Activated CD4-positive, alpha-beta T cell treated with anti-CD3 and anti-CD28 coated beads for 36 hours (primary cell): ENCODE results near the gene ZNF555. TPM values are rescaled to one million over a fixed set of nuclear protein-coding genes. Genes with fewer than 3 reads are reported as not detected.

Experiments
- ATAC-seq: fragments of 200-7000 bp; cut with Tn5 transposase; one replicate; pipeline ENCODE4 v1.10.0; 2021; ENCODE audit warnings: mild to moderate bottlenecking, moderate library complexity
- CTCF ChIA-PET: fragments of 350-600 bp; sonication (Branson Sonifier 250); formaldehyde crosslinking; loops from one replicate; lab custom pipeline; 2021; ENCODE audit warnings: antibody characterized with exemption; lab: Charles Lee
- POLR2A ChIA-PET: fragments of 350-600 bp; sonication (Branson Sonifier 250); formaldehyde crosslinking; loops from one replicate; lab custom pipeline; 2021; ENCODE audit warnings: antibody characterized with exemption, inconsistent platforms; lab: Charles Lee
- DNase-seq: peaks from one replicate; pipeline ENCODE4 v3.0.0-alpha.2; 2020
- H3K27ac Mint-ChIP-seq: one replicate; pipeline ENCODE4 v1.8.0; 2021; ENCODE audit warnings: mixed read lengths
- H3K27me3 Mint-ChIP-seq: one replicate; pipeline ENCODE4 v1.8.0; 2021; ENCODE audit warnings: mixed read lengths
- H3K36me3 Mint-ChIP-seq: one replicate; pipeline ENCODE4 v1.8.0; 2021; ENCODE audit warnings: low read depth, mixed read lengths
- H3K4me1 Mint-ChIP-seq: one replicate; pipeline ENCODE4 v1.8.0; 2021; ENCODE audit warnings: mixed read lengths
- H3K4me3 Mint-ChIP-seq: one replicate; pipeline ENCODE4 v1.8.0; 2021; ENCODE audit warnings: mild to moderate bottlenecking, moderate library complexity, mixed read lengths
- H3K9me3 Mint-ChIP-seq: one replicate; pipeline ENCODE4 v1.8.0; 2021; ENCODE audit warnings: low read depth, mixed read lengths
- intact Hi-C, 2 experiments: fragments of 100-400 bp; cut with DNase I in 1 of 2; cut with micrococcal nuclease in 1 of 2; formaldehyde crosslinking; loops; one replicate each; pipeline versions ENCODE4 v1.14.2 to v1.15.1; 2022 to 2024; cut with DNase I, micrococcal nuclease
- total RNA-seq, 2 experiments: library from RNA; stranded (reverse); gene quantifications; one replicate each; pipeline ENCODE4 v1.2.3, GENCODE V29; 2021

Gene ZNF555
- total RNA-seq, 2 experiments from 2014 or later: 1.9 TPM

- CTCF ChIA-PET: no interaction called here
- Mint-ChIP-seq H3K4me3 (no peak overlapping the region), H3K27me3 (no peaks in the 10 kb centered on the region), H3K27ac (no peak overlapping the region), H3K36me3 (peaks cover 39% of the 10 kb centered on the region), H3K9me3 (no peaks in the 10 kb centered on the region), H3K4me1 (no peaks in the 10 kb centered on the region)
- intact Hi-C loops: no loop called here
- ATAC-seq (no peak), DNase-seq (no peak)
- POLR2A ChIA-PET: no interaction called here
Observed at GRCh38 chr19:2799273-2800020, 41.8 kb upstream of the ZNF555 start.

DNA sequence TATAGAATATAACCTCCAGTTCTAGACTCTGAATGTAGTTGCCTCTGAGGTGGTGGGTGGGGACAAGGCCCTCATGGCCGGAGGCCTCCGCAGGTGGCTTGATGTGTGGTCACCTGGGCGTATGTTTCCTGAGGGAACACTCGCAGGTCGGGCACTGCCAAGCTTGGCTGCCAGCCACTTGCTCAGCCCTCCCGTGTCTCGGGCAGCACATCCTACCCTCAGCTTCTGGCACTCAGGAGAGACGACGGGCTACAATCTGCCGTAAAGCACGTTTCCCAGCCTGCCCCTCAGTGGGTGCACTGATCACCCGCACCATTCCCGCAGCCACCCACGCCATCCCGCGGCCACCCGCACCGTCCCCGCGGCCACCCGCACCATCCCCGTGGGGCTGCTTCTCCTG, 40.8 kb upstream of the ZNF555 start:
- Mint-ChIP-seq H3K27ac (no peak overlapping the region), H3K36me3 (peaks cover 35% of the 10 kb centered on the region), H3K27me3 (no peaks in the 10 kb centered on the region), H3K4me3 (no peak overlapping the region), H3K9me3 (no peaks in the 10 kb centered on the region), H3K4me1 (no peaks in the 10 kb centered on the region)
- CTCF ChIA-PET: no interaction called here
- ATAC-seq (no peak), DNase-seq (no peak)
- POLR2A ChIA-PET: no interaction called here
- intact Hi-C loops: no loop called here

DNA sequence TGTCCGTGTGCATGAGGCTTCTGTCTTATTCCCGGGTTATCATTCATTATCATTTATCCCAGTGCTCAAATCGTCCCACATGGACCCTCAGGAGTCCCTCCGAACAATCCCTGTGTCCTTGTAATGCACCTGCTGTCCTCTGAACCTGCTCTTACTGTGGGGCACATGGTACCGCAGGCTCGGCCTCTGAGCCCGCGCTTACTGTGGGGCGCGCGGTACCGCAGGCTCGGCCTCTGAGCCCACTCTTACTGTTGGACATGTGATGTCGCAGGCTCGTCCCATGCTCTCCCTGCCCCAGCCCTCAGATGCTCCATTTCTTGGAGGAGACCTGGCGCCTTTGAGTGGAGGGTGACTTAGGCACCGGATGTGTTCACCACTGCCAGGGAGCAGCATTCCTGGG, 38.4 kb upstream of the ZNF555 start:
- no peak overlapping the region for H3K27ac Mint-ChIP-seq
- POLR2A ChIA-PET: no interaction called here
- ATAC-seq (no peak), DNase-seq (no peak)
- peaks cover 23% of the 10 kb centered on the region for H3K36me3 Mint-ChIP-seq
- H3K4me3 Mint-ChIP-seq: no peak overlapping the region
- intact Hi-C loops: no loop called here
- H3K4me1 Mint-ChIP-seq: no peaks in the 10 kb centered on the region
- H3K27me3 Mint-ChIP-seq: no peaks in the 10 kb centered on the region
- H3K9me3 Mint-ChIP-seq: no peaks in the 10 kb centered on the region
- CTCF ChIA-PET: no interaction called here

DNA sequence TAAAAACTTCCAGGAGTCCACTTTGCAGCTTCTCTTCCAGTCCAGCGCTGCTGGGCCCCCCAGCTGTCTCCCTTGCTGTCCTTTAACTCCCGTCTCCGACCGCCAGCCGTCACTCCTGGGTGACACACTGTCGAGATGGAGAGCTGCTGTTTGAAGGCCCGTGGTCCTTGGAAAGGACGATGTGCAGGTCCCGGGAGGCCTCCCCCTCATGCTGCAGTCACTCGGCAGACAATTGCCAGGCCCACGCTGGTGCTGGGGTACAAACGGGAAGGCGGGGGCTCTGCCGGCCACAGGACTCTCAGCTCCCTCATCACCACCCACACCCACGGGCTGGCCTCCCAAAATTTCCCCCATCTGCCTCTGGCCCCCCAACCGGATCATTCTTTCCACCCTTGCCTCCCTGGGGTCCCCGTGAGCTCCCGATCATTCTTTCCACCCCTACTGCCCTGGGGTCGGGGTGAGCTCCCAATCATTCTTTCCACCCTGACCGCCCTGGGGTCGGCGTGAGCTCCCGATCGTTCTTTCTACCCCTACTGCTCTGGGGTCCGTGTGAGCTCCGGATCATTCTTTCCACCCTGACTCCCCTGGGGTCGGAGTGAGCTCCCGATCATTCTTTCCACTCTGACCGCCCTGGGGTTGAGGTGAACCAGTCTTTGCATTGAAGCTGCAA, 37.7 kb upstream of the ZNF555 start:
- Mint-ChIP-seq H3K36me3 (peaks cover 25% of the 10 kb centered on the region), H3K27me3 (no peaks in the 10 kb centered on the region), H3K4me1 (no peaks in the 10 kb centered on the region), H3K4me3 (no peak overlapping the region), H3K27ac (no peak overlapping the region), H3K9me3 (no peaks in the 10 kb centered on the region)
- no peak for ATAC-seq
- CTCF ChIA-PET: no interaction called here
- POLR2A ChIA-PET: no interaction called here
- intact Hi-C loops: no loop called here
- DNase-seq: no peak

DNA sequence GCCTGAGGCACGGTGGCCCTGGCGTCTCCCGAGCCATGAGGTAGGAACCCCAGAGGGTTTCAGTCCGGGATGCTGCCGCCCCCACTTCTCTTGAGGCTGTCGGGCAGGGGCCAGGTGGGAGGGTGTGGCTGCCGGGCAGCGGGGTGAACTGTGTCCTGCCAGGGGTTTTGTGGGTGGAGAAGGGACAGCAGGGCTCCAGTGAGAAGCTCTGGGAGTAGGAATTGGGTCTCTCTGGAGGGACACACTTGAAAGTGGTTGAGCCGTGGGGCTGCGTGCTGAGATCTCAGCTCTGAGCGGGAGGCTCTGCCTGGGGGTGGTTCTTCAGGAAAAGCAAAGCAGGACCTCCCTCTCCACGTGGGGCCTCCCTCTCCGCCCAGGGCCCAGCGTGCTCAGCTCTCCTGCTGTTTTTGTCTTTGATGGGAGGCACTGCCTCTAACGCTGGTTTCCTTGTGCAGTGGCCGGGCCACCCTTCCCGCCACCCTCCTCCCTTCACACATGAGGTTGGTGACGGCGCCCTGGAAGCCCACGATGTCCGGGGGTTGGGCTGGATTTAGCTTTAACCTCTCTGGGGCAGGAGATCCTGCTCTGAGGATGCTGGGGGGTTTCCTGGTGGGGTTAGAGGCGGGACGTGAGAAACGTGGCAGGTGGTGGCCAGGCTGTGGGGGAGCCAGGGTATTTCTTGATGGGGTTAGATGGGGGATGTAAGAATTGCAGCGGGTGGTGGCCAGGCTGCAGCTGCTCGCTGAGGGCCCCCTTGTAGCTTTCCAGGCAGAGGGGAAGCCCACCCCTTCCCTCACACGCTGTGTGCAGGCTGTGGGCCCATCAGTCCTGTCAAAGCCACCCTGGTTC, 36.9 kb upstream of the ZNF555 start:
- Mint-ChIP-seq H3K9me3 (no peaks in the 10 kb centered on the region), H3K4me1 (no peaks in the 10 kb centered on the region), H3K4me3 (no peak overlapping the region), H3K27ac (no peak overlapping the region), H3K27me3 (no peaks in the 10 kb centered on the region), H3K36me3 (peaks cover 31% of the 10 kb centered on the region)
- ATAC-seq: no peak
- DNase-seq: no peak
- CTCF ChIA-PET: no interaction called here
- intact Hi-C loops: no loop called here
- POLR2A ChIA-PET: no interaction called here

DNA sequence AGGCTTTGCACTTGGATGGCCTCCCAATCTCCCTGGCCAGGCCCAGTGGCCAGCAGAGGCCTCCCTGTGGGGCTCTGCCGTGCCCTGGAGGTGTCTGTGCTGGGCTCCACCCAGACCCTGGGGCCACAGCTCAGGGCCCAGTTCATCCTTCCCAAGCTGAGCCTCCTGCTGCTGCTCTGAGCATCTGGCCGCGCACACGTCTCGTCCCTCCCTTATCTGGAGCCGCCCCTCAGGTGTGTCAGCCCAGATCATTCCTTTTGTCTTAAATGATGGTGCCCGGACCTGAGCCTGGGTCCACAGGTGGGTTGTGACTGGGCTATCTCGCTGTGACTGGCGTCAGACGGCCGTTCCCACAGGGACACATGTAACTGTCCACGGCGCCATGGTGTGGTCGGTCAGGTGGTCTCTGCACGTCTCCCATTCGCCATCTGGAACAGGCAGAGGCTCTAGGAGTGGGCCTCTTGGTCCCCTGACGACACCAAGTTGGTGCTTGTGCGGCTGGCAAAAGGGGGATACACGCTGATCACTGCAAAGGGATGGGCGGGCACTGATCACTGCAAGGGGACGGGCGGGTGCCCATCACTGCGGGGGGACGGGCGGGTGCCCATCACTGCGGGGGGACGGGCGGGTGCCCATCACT, 35.9 kb upstream of the ZNF555 start:
- no peak overlapping the region for H3K27ac Mint-ChIP-seq
- DNase-seq (no peak), ATAC-seq (no peak)
- no peaks in the 10 kb centered on the region for H3K9me3 Mint-ChIP-seq
- no peak overlapping the region for H3K4me3 Mint-ChIP-seq
- H3K4me1 Mint-ChIP-seq: no peaks in the 10 kb centered on the region
- peaks cover 31% of the 10 kb centered on the region for H3K36me3 Mint-ChIP-seq
- ChIA-PET POLR2A (no interaction called here), CTCF (no interaction called here)
- intact Hi-C loops: no loop called here
- no peaks in the 10 kb centered on the region for H3K27me3 Mint-ChIP-seq

DNA sequence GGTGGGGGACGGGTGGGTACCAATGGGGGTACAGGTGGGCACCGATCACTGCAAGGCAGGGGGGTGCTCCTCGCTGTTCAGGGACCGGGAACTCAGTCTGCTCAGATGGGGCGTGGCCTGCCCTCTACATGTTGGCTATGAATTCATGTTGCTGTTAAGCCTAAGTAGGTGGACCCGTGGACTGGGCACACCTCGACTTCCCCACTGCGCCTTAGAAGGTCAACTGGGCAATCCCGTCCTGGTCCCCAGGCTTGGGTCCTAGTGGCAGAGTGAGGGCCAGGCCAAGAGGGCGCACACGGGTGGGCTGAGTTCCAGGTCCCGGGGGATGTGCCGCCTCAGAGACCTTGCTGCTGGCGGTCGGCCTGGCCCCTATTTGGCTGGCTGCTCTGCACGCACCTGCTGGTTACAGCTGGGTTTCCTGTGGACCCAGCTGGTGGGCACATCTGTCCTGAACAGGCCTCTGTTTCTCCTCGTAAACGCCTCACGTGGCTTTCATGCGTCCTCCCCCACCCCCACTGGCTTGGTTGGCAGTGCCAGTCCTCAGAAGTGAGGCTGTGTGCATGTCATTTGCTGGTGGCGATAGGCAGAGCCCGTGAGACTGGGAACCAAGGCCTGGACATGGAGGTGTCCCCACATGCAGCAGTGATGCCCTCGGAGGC, 35.2 kb upstream of the ZNF555 start:
- no peaks in the 10 kb centered on the region for H3K4me1 Mint-ChIP-seq
- no peaks in the 10 kb centered on the region for H3K9me3 Mint-ChIP-seq
- H3K4me3 Mint-ChIP-seq: no peak overlapping the region
- DNase-seq (no peak), ATAC-seq (no peak)
- no peak overlapping the region for H3K27ac Mint-ChIP-seq
- intact Hi-C loops: no loop called here
- ChIA-PET POLR2A (no interaction called here), CTCF (no interaction called here)
- no peaks in the 10 kb centered on the region for H3K27me3 Mint-ChIP-seq
- peaks cover 28% of the 10 kb centered on the region for H3K36me3 Mint-ChIP-seq

GRCh38 chr19:2806736-2807378, 34.4 kb upstream of the ZNF555 start:
- ATAC-seq (no peak), DNase-seq (no peak)
- POLR2A ChIA-PET: no interaction called here
- Mint-ChIP-seq H3K9me3 (no peaks in the 10 kb centered on the region), H3K27ac (no peak overlapping the region), H3K4me3 (no peak overlapping the region), H3K27me3 (no peaks in the 10 kb centered on the region), H3K4me1 (no peaks in the 10 kb centered on the region), H3K36me3 (peaks cover 26% of the 10 kb centered on the region)
- CTCF ChIA-PET: no interaction called here
- intact Hi-C loops: no loop called here

DNA sequence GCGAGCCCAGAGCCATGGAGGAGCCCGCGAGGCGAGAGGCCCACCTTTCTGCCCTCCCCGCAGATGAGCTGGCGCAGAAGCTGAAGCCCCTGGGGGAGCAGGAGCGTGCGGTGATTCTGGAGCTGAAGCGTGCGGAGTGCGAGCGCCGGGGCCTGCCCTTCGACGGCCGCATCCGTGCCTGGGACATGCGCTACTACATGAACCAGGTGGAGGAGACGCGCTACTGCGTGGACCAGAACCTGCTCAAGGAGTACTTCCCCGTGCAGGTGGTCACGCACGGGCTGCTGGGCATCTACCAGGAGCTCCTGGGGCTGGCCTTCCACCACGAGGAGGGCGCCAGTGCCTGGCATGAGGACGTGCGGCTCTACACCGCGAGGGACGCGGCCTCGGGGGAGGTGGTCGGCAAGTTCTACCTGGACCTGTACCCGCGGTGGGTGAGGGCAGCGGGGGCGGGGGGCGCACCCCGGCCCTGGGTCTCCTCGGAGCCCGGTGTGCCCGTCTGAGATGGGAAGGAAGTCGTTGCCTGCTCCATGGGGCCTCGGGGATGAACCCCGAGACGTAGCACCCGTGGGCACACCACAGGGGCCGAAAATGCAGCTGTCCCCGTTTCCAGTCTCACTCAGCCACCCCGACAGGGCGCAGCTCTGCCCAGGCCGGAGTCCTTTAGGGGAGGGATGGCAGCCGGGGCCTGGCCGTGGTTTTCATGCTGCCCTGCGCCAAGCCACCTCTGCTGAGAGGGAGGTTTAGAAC, 33.7 kb upstream of the ZNF555 start:
- no peaks in the 10 kb centered on the region for H3K4me1 Mint-ChIP-seq
- ChIA-PET POLR2A (no interaction called here), CTCF (no interaction called here)
- H3K36me3 Mint-ChIP-seq: peaks cover 23% of the 10 kb centered on the region
- DNase-seq (no peak), ATAC-seq (no peak)
- H3K27ac Mint-ChIP-seq: no peak overlapping the region
- no peak overlapping the region for H3K4me3 Mint-ChIP-seq
- no peaks in the 10 kb centered on the region for H3K27me3 Mint-ChIP-seq
- intact Hi-C loops: no loop called here
- no peaks in the 10 kb centered on the region for H3K9me3 Mint-ChIP-seq

- no peak for ATAC-seq
- no peak overlapping the region for H3K4me3 Mint-ChIP-seq
- no peaks in the 10 kb centered on the region for H3K9me3 Mint-ChIP-seq
- DNase-seq: no peak
- ChIA-PET CTCF (no interaction called here), POLR2A (no interaction called here)
- H3K27ac Mint-ChIP-seq: no peak overlapping the region
- H3K4me1 Mint-ChIP-seq: no peaks in the 10 kb centered on the region
- H3K27me3 Mint-ChIP-seq: no peaks in the 10 kb centered on the region
- intact Hi-C loops: no loop called here
- H3K36me3 Mint-ChIP-seq: peaks cover 16% of the 10 kb centered on the region
Observed at GRCh38 chr19:2808129-2808941, 32.9 kb upstream of the ZNF555 start.
